Lung (tissue), 12 donors: Measurements from ENCODE around the gene LRGUK. TPM values are rescaled to one million over a fixed set of nuclear protein-coding genes. Genes with fewer than 3 reads are reported as not detected.

Experiments used
- ATAC-seq: fragments of 200-7000 bp; cut with Tn5 transposase; one replicate; pipeline ENCODE4 v1.9.1; 2020; ENCODE audit warnings: moderate number of reproducible peaks; ENCODE audit not compliant: insufficient read depth, low FRiP score
- DNase-seq, 3 donors: peaks; one replicate each; pipeline ENCODE4 v3.0.0-alpha.2; 2013 to 2017
- H3K27ac ChIP-seq, 2 donors: one replicate each; pipeline ENCODE4 v1.5.1; 2013; ENCODE audit warnings: mild to moderate bottlenecking in 2 of 2, moderate library complexity in 2 of 2, control low read depth in 1 of 2, inconsistent platforms in 1 of 2, low read depth in 1 of 2, low read length in 1 of 2
- H3K27me3 ChIP-seq, 3 donors: one replicate each; pipeline ENCODE4 v1.5.1; 2013; ENCODE audit warnings: low read length in 2 of 3; ENCODE audit not compliant: control insufficient read depth in 3 of 3, insufficient read depth in 3 of 3
- H3K36me3 ChIP-seq, 4 donors: one replicate each; pipeline ENCODE4 v1.5.1; 2013; ENCODE audit warnings: low read length in 4 of 4, mild to moderate bottlenecking in 1 of 4, moderate library complexity in 1 of 4; ENCODE audit not compliant: control insufficient read depth in 4 of 4, insufficient read depth in 4 of 4
- H3K4me1 ChIP-seq, 5 donors: one replicate each; pipeline ENCODE4 v1.5.1; 2013; ENCODE audit warnings: low read length in 5 of 5, mild to moderate bottlenecking in 2 of 5, moderate library complexity in 1 of 5; ENCODE audit not compliant: control insufficient read depth in 5 of 5, insufficient read depth in 5 of 5
- H3K4me3 ChIP-seq: one replicate; pipeline ENCODE4 v1.5.1; 2013; ENCODE audit warnings: mild to moderate bottlenecking, control low read depth, moderate library complexity
- H3K9ac ChIP-seq, 2 donors: one replicate each; pipeline ENCODE4 v1.5.1; 2013; ENCODE audit warnings: low read length in 2 of 2, control low read depth in 1 of 2; ENCODE audit not compliant: insufficient read depth in 1 of 2
- H3K9me3 ChIP-seq, 4 donors: one replicate each; pipeline ENCODE4 v1.5.1; 2013; ENCODE audit warnings: low read length in 3 of 4, mild to moderate bottlenecking in 1 of 4, moderate library complexity in 1 of 4; ENCODE audit not compliant: control insufficient read depth in 4 of 4, insufficient read depth in 3 of 4
- CTCF ChIP-seq: IDR thresholded peaks from 2 replicates; pipeline ENCODE4 v1.5.1; 2012; ENCODE audit warnings: mild to moderate bottlenecking; ENCODE audit errors: control extremely low read depth, extremely low read depth
- WGBS, 2 donors: extraction: QIAGEN DNeasy Blood & Tissue Kit; methylation state at CpG; one replicate each; pipeline ENCODE4 v1.1.7; 2013; 5-methylcytosine and 5-hydroxymethylcytosine counted together
- polyA plus RNA-seq, 2 donors: library from polyadenylated mRNA; stranded (reverse); fragments of 200-250 nt; gene quantifications; one replicate each; pipeline ENCODE4 v1.2.1, GENCODE V29; 2013
- total RNA-seq, 2 donors: library from RNA; depleted of rRNA in 1 of 2; stranded (reverse); fragments of >200 nt in 1 of 2; gene quantifications; one replicate each; pipeline ENCODE4 v1.2.1, GENCODE V29; 2014 to 2021
- donor health status: control.
- donor health status: control.
- donor health status: Bipolar disorder and iron deficiency.
- donor health status: healthy.
- donor health status: DM: yes; HTN: yes; CAD: no.

LRGUK gene
- total and polyA plus RNA-seq, 4 donors: 0.55 to 10.4 (median 2.5) TPM

DNA sequence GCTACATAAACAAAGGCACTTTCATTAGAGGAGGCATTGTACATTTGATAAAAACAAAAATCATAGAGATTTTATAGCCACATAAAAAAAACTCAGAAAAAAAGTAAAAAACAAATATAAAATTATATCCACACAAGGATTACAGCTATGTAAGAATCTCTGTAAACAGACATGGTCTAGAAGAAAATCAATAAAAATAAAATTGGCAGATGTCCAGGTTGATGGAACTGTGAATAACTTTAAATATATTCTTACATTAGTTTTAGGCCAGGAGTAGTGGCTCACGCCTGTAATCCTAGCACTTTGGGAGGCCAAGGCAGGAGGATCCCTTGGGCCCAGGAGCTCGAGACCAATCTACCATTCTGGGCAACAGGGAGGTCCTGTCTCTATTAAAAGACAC lies 170.3 kb downstream of the LRGUK start:
- Histone ChIP-seq H3K27me3 (no peaks in the 10 kb centered on the region), H3K9me3 (no peaks in the 10 kb centered on the region), H3K4me1 (peaks cover 0 to 35% (median 17%) of the 10 kb centered on the region in 5 donors), H3K9ac (no peak overlapping the region), H3K36me3 (peaks cover 9 to 28% (median 20%) of the 10 kb centered on the region in 4 donors), H3K27ac (no peak overlapping the region), H3K4me3 (no peak overlapping the region)
- no peak for DNase-seq
- TF ChIP-seq CTCF: no peak
- ATAC-seq: no peak
- 94 to 98% methylated on average over 2 of the region's 2 CpGs for WGBS, 2 donors

GRCh38 chr7:134298902-134299683 lies 172.0 kb downstream of the LRGUK start:
- H3K9me3 ChIP-seq: no peaks in the 10 kb centered on the region
- DNase-seq: peak; percentile 93 to 98 (median 96)
- WGBS, 2 donors: 66 to 74% methylated on average over 10 of the region's 10 CpGs
- H3K4me3 ChIP-seq: no peak overlapping the region
- H3K9ac ChIP-seq: no peak overlapping the region
- TF ChIP-seq CTCF: no peak
- ATAC-seq: no peak
- H3K27me3 ChIP-seq: no peaks in the 10 kb centered on the region
- peaks cover 9 to 32% (median 23%) of the 10 kb centered on the region in 4 donors for H3K36me3 ChIP-seq
- H3K4me1 ChIP-seq: peaks cover 0 to 37% (median 18%) of the 10 kb centered on the region in 5 donors
- H3K27ac ChIP-seq: no peak overlapping the region

- no peaks in the 10 kb centered on the region for H3K27me3 ChIP-seq
- no peak overlapping the region for H3K4me3 ChIP-seq
- H3K27ac ChIP-seq: no peak overlapping the region
- H3K36me3 ChIP-seq: peaks cover 5 to 28% (median 13%) of the 10 kb centered on the region in 4 donors
- no peak overlapping the region for H3K9ac ChIP-seq
- TF ChIP-seq CTCF: no peak
- H3K9me3 ChIP-seq: no peaks in the 10 kb centered on the region
- DNase-seq: peak in 1 of 3 donors; percentile 16
- no peak for ATAC-seq
- 84 to 86% methylated on average over 2 of the region's 2 CpGs for WGBS, 2 donors
- H3K4me1 ChIP-seq: peaks cover 0 to 37% (median 18%) of the 10 kb centered on the region in 5 donors
Measured at GRCh38 chr7:134300988-134301387, 173.8 kb downstream of the LRGUK start.
